Measurements from ENCODE around the gene USP14.

DNA sequence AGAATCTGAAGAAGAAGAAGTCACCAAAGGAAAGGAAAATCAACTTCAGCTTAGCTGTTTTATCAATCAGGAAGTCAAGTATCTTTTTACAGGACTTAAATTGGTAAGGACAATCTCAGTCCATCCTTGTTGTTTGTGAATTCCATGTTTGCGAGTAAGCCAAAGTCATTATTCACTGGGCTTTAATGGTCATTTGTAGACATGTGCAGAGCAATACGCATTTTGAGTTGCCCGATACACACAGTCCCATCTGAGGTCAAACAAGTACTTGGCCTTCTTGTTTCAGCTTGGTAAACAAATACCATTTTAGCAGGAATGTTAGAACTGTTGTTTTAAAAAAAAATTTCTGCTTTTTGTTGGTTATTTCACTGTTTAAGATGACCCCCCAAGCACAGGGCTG, 40.9 kb downstream of the USP14 start:
- TF ChIP-seq, protein P1, sequence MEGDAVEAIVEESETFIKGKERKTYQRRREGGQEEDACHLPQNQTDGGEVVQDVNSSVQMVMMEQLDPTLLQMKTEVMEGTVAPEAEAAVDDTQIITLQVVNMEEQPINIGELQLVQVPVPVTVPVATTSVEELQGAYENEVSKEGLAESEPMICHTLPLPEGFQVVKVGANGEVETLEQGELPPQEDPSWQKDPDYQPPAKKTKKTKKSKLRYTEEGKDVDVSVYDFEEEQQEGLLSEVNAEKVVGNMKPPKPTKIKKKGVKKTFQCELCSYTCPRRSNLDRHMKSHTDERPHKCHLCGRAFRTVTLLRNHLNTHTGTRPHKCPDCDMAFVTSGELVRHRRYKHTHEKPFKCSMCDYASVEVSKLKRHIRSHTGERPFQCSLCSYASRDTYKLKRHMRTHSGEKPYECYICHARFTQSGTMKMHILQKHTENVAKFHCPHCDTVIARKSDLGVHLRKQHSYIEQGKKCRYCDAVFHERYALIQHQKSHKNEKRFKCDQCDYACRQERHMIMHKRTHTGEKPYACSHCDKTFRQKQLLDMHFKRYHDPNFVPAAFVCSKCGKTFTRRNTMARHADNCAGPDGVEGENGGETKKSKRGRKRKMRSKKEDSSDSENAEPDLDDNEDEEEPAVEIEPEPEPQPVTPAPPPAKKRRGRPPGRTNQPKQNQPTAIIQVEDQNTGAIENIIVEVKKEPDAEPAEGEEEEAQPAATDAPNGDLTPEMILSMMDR (IDR thresholded peaks at IDR 0.05), result no peak
- no peak for TF ChIP-seq POLR2A (IDR thresholded peaks at IDR 0.05)
